Thyroid gland (tissue), 4 donors: Measurements from ENCODE around the gene MEX3A.

Experiments
- CTCF ChIP-seq, 6 experiments: fragments of 200-600 bp in 3 of 6; fragments of 450-650 bp in 3 of 6; sonication (generic) in 3 of 6; IDR thresholded peaks; one replicate each; pipeline ENCODE4 v1.5.1; 2016 to 2019; ENCODE audit warnings: antibody characterized with exemption in 6 of 6, mild to moderate bottlenecking in 2 of 6, inconsistent platforms in 1 of 6, moderate library complexity in 1 of 6
- POLR2A ChIP-seq, 2 donors: fragments of 450-650 bp; IDR thresholded peaks; one replicate each; pipeline ENCODE4 v1.6.1; 2017; ENCODE audit warnings: antibody characterized with exemption in 2 of 2, mild to moderate bottlenecking in 2 of 2, moderate library complexity in 1 of 2

- no peak for TF ChIP-seq CTCF (IDR thresholded peaks at IDR 0.05)
- no peak for TF ChIP-seq POLR2A (IDR thresholded peaks at IDR 0.05)
Observed at GRCh38 chr1:156072251-156072650, 10.0 kb downstream of the MEX3A start.
